Activated naive CD4-positive, alpha-beta T cell treated with anti-CD3 and anti-CD28 coated beads, Interleukin-2, amount 50 U/mL, for 16 hours (primary cell): ENCODE measurements around the gene MYOCD.

Source experiments
- DNase-seq: peaks from one replicate; pipeline ENCODE4 v3.0.0-alpha.2; 2020

MYOCD gene

GRCh38 chr17:12773153-12773552 is 107.5 kb downstream of the MYOCD start:
- no peak for DNase-seq

- DNase-seq: peak; percentile 11
Observed at GRCh38 chr17:12789075-12789480, 123.4 kb downstream of the MYOCD start.

GRCh38 chr17:12789481-12790248 is 124.0 kb downstream of the MYOCD start, which contains the start of gene ARHGAP44:
Gene ARHGAP44 (plus strand): TSS chr17:12789498. CDS start chr17:12789839, 341 bp downstream.
- no peak for DNase-seq

DNA sequence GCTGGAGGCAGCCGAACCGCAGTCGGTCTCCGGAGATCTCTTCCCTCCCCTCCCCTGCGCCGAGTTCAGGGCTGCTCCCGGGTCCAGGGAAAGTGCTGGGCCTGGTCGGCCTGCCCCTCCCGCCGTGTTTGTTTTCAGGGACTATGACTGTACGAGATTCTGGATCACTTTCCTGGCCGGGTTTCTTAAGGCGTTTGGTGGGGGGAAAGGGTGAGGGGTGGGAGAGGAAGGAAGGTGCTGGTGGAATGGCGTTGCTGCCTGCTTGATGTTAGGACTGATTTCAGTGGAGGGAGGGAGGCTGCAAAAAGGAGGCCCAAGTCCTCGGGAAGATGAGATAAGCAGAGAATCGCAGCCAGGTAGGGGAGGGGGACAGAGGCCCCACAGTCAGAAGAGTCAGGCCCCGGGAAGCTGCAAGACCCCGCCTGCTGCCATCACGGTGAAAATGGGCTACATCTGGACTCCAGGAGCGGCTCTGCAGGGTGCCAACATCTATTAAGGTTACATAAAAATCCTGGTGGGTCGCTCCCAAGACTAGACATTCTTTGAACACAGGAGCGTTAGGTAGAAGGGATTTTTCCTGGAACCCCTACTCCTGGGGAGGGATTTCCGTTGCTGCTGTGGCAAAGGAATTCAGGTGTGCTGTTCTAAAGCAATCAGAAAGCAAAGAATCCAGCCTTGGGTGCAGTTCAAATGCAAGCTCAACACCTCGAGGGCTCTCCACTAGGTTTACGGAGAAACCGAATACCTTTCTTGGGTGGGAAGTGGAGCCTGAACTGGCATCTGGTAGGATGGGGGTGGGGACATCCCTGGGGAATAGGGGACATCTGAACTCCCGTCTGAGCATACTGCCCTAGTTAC is 124.8 kb downstream of the MYOCD start:
- no peak for DNase-seq

- DNase-seq: no peak
Observed at GRCh38 chr17:12794919-12795532, 129.3 kb downstream of the MYOCD start.

- DNase-seq: no peak
Observed at GRCh38 chr17:12800855-12801365, 135.2 kb downstream of the MYOCD start.

- DNase-seq: no peak
Observed at GRCh38 chr17:12806630-12807029, 140.9 kb downstream of the MYOCD start.

DNA sequence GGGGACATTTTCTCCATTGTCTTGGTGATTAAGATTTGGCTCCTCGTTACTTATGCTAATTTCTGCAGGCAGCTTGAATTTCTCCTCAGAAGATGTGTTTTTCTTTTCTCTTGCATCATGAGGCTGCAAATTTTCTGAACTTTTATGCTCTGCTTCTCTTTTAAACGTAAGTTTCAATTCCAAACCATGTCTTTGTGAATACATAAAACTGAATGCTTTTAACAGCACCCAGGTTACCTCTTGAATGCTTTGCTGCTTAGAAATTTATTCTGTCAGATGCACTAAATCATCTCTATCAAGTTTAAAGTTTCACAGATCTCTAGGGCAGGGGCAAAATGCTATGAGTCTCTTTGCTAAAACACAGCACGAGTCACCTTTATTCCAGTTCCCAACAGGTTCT is 143.0 kb downstream of the MYOCD start:
- no peak for DNase-seq

DNA sequence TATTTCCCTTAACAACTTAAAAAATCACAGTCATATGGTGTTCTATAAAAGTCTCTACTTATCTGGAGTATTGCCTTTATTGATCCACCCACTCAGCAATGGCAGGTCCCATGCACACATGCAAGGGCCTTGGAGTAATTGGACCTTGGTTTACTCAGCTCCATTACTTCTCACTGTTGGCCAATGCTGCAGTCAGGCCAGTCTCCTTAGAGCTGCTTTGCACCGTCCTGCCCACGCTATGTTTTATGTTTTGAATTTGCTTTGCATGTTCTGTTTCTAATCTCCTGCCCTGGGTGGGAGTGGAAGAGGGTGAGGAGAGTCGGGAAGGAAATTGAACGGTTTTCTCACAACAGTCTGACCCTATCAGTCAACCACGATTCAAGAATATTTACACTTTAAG is 147.2 kb downstream of the MYOCD start:
- DNase-seq: no peak

DNA sequence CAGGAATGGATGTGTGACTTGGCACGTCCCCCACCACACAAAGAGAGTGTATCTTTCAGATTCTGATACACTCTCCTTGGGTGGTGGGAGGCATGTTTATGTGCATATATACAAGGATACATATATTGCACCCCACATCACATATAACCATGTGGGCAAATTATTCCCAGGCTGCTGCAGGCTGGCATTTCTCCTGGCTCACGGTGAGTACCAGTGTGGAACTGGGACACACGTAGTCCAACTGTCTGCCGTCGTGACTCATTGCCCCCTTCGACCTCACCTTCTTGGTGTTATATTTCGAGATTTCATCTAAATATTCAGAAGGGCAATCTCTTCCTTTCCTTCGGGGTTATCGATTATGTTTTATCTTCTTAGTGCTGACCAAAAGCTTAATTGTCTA is 148.0 kb downstream of the MYOCD start:
- DNase-seq: no peak

DNA sequence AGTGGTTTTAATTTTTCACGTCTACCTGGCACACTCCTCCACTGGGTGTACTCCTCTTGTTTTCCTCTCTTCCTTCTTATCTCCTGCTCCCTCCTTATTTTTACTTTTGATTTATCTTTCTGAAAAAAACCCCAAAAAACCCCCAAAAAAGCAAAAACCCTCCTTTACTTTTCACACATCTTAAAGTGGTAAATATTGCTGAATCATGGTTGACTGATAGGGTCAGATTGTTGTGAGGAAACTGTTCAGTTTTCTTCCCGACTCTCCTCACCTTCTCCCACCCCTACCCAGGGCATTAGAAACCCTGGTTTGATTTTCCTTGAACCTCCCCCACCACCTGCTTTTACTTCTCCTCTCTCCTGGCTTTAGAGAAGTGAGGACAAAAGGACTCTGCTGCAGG is 149.0 kb downstream of the MYOCD start:
- no peak for DNase-seq

GRCh38 chr17:12815642-12816141 is 150.0 kb downstream of the MYOCD start:
- DNase-seq: no peak
